Endothelial cell of umbilical vein (primary cell): ENCODE results near the gene FZR1.

Experiments used
- EZH2 ChIP-seq: IDR thresholded peaks from 2 replicates; pipeline ENCODE4 v1.6.1; 2012; ENCODE audit warnings: borderline replicate concordance, low read depth, mild to moderate bottlenecking, moderate library complexity, low read length, inconsistent platforms; ENCODE audit not compliant: severe bottlenecking
- MYC ChIP-seq: IDR thresholded peaks from one replicate; pipeline ENCODE4 v1.6.1; 2011; ENCODE audit warnings: mild to moderate bottlenecking, low read depth, low read length
- POLR2A ChIP-seq: IDR thresholded peaks from 2 replicates; pipeline ENCODE4 v1.6.1; 2012; ENCODE audit warnings: low read depth, mild to moderate bottlenecking, control low read depth, low read length
- POLR2AphosphoS5 ChIP-seq: IDR thresholded peaks from 2 replicates; pipeline ENCODE4 v1.6.1; 2012; ENCODE audit warnings: low read depth, mild to moderate bottlenecking, control low read depth, low read length, moderate library complexity; ENCODE audit not compliant: insufficient read depth
- TF ChIP-seq, protein P1 (sequence below), 2 donors: IDR thresholded peaks; 1 replicate in 1 of 2; 2 replicates in 1 of 2; pipeline ENCODE4 v1.5.1; 2011; ENCODE audit warnings: low read length in 2 of 2, mild to moderate bottlenecking in 2 of 2, moderate library complexity in 2 of 2, control low read depth in 1 of 2, inconsistent platforms in 1 of 2, low read depth in 1 of 2; ENCODE audit not compliant: insufficient read depth in 1 of 2; ENCODE audit errors: extremely low read depth in 1 of 2

DNA sequence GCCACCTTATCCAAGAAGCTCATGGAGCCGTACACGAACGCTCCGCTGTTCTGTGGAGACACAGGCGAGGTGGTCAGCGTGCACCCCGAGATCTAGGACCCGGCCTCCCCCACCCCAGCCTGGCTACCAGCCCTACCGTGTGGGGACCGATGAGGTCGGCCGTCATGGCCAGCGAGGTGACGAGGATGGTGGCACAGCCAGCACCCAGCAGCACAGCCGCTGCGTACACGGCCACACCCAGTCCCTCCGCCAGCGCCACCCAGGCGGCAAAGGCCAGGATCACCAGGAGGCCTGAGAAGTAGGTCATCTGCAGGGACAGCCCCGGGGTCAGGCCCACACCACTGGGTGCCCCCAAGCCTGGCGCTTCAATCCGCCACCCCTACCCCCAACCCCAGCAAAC, 40.0 kb downstream of the FZR1 start:
- TF ChIP-seq POLR2A (no peak), MYC (no peak), POLR2AphosphoS5 (no peak), EZH2 (no peak)
- TF ChIP-seq, protein P1, sequence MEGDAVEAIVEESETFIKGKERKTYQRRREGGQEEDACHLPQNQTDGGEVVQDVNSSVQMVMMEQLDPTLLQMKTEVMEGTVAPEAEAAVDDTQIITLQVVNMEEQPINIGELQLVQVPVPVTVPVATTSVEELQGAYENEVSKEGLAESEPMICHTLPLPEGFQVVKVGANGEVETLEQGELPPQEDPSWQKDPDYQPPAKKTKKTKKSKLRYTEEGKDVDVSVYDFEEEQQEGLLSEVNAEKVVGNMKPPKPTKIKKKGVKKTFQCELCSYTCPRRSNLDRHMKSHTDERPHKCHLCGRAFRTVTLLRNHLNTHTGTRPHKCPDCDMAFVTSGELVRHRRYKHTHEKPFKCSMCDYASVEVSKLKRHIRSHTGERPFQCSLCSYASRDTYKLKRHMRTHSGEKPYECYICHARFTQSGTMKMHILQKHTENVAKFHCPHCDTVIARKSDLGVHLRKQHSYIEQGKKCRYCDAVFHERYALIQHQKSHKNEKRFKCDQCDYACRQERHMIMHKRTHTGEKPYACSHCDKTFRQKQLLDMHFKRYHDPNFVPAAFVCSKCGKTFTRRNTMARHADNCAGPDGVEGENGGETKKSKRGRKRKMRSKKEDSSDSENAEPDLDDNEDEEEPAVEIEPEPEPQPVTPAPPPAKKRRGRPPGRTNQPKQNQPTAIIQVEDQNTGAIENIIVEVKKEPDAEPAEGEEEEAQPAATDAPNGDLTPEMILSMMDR (IDR thresholded peaks at IDR 0.05; ENCODE audit: extremely low read depth in 1 of 2, insufficient read depth in 1 of 2, low read depth in 1 of 2, low read length in 2 of 2), result no peak
